OCI-LY7 (cell line): Measurements from ENCODE around the gene TIMP3. TPM values are rescaled to one million over a fixed set of nuclear protein-coding genes. Genes with fewer than 3 reads are reported as not detected.

Source experiments
- BruUV-seq: library from RNA; stranded (reverse); fragments of 400-500 nt; replicated peaks from 2 replicates; lab custom pipeline; 2021; lab: Mats Ljungman, UMichigan
- CTCF ChIA-PET: fragments of 300-600 bp; sonication (Branson Sonifier 250); formaldehyde crosslinking; loops from one replicate; lab custom pipeline; 2022; ENCODE audit warnings: antibody characterized with exemption; ENCODE audit not compliant: unreplicated experiment; lab: Charles Lee
- POLR2A ChIA-PET: fragments of 300-600 bp; sonication (Branson Sonifier 250); formaldehyde crosslinking; loops from one replicate; lab custom pipeline; 2022; ENCODE audit warnings: antibody characterized with exemption; lab: Charles Lee
- DNase-seq: peaks from one replicate; pipeline ENCODE4 v3.0.0-alpha.2; 2015; ENCODE audit warnings: low spot score
- H2AFZ ChIP-seq: fragments of 200-600 bp; sonication (generic), shearing (Covaris generic); 2 replicates; pipeline ENCODE4 v1.6.1; 2014; ENCODE audit warnings: mild to moderate bottlenecking, antibody characterized with exemption, low read length, moderate library complexity
- H3K27ac ChIP-seq: fragments of 200-600 bp; sonication (generic); 2 replicates; pipeline ENCODE4 v1.5.1; 2014; ENCODE audit warnings: mixed run types, low read depth, mild to moderate bottlenecking, moderate library complexity, low read length, inconsistent platforms; ENCODE audit not compliant: poor library complexity, severe bottlenecking
- H3K36me3 ChIP-seq: fragments of 200-600 bp; sonication (generic); 2 replicates; pipeline ENCODE4 v1.6.1; 2014; ENCODE audit warnings: mild to moderate bottlenecking, antibody characterized with exemption, low read length, moderate library complexity, mixed read lengths; ENCODE audit not compliant: insufficient read depth
- H3K4me1 ChIP-seq: fragments of 200-600 bp; sonication (generic); 2 replicates; pipeline ENCODE4 v1.5.1; 2014; ENCODE audit warnings: mild to moderate bottlenecking, low read length; ENCODE audit not compliant: insufficient read depth, poor library complexity, severe bottlenecking
- H3K4me2 ChIP-seq: fragments of 200-600 bp; sonication (generic); 2 replicates; pipeline ENCODE4 v1.6.1; 2014; ENCODE audit warnings: mild to moderate bottlenecking, low read length
- H3K4me3 ChIP-seq: fragments of 200-600 bp; sonication (generic); 2 replicates; pipeline ENCODE4 v1.5.1; 2014; ENCODE audit warnings: mild to moderate bottlenecking, low read depth, low read length; ENCODE audit not compliant: poor library complexity, severe bottlenecking
- H3K79me2 ChIP-seq: fragments of 200-600 bp; sonication (generic); 2 replicates; pipeline ENCODE4 v1.6.1; 2016; ENCODE audit warnings: low read depth, mild to moderate bottlenecking, low read length, moderate library complexity, mixed read lengths; ENCODE audit not compliant: insufficient read depth
- H3K9me2 ChIP-seq: fragments of 200-600 bp; sonication (generic); 2 replicates; pipeline ENCODE4 v1.6.1; 2016; ENCODE audit warnings: mild to moderate bottlenecking, low read length, mixed read lengths; ENCODE audit not compliant: insufficient read depth
- H3K9me3 ChIP-seq: fragments of 200-600 bp; sonication (generic); 2 replicates; pipeline ENCODE4 v1.6.1; 2014; ENCODE audit warnings: mild to moderate bottlenecking, mixed run types, low read length, mixed read lengths
- H4K20me1 ChIP-seq: fragments of 200-600 bp; sonication (generic); 2 replicates; pipeline ENCODE4 v1.6.1; 2014; ENCODE audit warnings: mild to moderate bottlenecking, antibody characterized with exemption, low read length, moderate library complexity, mixed read lengths; ENCODE audit not compliant: insufficient read depth
- EZH2phosphoT487 ChIP-seq: fragments of 200-600 bp; sonication (generic); IDR thresholded peaks from 2 replicates; pipeline ENCODE4 v1.6.1; 2018; ENCODE audit warnings: low read depth, borderline replicate concordance, mild to moderate bottlenecking, mixed run types, antibody characterized with exemption, low read length, moderate library complexity, mixed read lengths
- intact Hi-C: fragments of 100-400 bp; cut with micrococcal nuclease; formaldehyde crosslinking; loops from one replicate; pipeline ENCODE4 v1.10.0; 2022; ENCODE audit not compliant: unreplicated experiment
- total RNA-seq, 2 experiments: library from RNA; depleted of rRNA in 1 of 2; stranded (reverse); fragments of >200 nt in 1 of 2; shearing (Covaris generic) in 1 of 2; gene quantifications; 2 replicates each; pipeline ENCODE4 v1.2.3, GENCODE V29; 2014 to 2022
- TF ChIP-seq, protein P1 (sequence below): fragments of 200-600 bp; sonication (generic); conservative IDR thresholded peaks from 2 replicates; pipeline ENCODE4 v1.5.1; 2014; ENCODE audit warnings: mild to moderate bottlenecking, antibody characterized with exemption, low read length, moderate library complexity, mixed read lengths

Gene TIMP3
- total RNA-seq, 2 experiments from 2014 or later = not detected

DNA sequence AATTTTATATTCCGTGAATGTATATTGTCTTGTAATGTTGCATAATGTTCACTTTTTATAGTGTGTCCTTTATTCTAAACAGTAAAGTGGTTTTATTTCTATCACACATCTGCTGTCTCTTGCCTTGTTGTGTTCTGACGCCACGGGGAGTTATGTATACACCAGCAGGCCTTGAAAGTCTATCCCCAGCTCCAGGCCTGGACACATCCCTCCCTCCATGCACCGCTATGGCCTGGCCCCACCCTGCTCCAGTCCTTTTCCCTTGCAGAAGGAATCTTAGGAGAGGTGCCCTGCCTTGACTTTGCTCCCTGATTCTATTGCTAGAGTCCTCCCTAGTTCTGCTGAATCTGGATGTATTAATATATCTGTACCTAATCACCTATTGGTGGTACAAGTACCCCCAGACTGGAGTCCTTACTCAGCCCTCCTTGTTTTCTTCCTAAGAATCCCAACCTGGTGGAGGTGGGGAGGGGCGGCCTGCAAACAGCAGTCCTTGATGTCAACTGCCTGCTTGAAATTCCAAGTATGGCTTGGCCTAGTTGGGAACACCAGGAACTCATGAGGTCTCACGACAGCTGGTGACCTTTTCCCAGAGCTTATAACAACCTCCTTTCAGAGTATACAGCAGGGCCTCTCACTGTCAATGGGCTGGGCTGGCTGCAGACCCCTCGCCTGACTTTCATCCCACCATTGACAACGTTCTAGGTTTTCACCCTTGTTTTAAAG is 61.6 kb downstream of the TIMP3 start:
- TF ChIP-seq EZH2phosphoT487 = no peak
- TF ChIP-seq, protein P1, sequence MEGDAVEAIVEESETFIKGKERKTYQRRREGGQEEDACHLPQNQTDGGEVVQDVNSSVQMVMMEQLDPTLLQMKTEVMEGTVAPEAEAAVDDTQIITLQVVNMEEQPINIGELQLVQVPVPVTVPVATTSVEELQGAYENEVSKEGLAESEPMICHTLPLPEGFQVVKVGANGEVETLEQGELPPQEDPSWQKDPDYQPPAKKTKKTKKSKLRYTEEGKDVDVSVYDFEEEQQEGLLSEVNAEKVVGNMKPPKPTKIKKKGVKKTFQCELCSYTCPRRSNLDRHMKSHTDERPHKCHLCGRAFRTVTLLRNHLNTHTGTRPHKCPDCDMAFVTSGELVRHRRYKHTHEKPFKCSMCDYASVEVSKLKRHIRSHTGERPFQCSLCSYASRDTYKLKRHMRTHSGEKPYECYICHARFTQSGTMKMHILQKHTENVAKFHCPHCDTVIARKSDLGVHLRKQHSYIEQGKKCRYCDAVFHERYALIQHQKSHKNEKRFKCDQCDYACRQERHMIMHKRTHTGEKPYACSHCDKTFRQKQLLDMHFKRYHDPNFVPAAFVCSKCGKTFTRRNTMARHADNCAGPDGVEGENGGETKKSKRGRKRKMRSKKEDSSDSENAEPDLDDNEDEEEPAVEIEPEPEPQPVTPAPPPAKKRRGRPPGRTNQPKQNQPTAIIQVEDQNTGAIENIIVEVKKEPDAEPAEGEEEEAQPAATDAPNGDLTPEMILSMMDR = no peak
- DNase-seq = no peak
- Histone ChIP-seq H3K4me2 (no peak overlapping the region), H2AFZ (no peak overlapping the region), H3K4me3 (no peak overlapping the region), H3K27ac (no peak overlapping the region), H3K36me3 (no peaks in the 10 kb centered on the region), H3K9me3 (no peaks in the 10 kb centered on the region), H3K4me1 (no peaks in the 10 kb centered on the region), H3K79me2 (no peaks in the 10 kb centered on the region), H4K20me1 (no peaks in the 10 kb centered on the region), H3K9me2 (no peaks in the 10 kb centered on the region)
- ChIA-PET POLR2A (no interaction called here), CTCF (no interaction called here)
- BruUV-seq = no TSS peak
- intact Hi-C loops = no loop called here

DNA sequence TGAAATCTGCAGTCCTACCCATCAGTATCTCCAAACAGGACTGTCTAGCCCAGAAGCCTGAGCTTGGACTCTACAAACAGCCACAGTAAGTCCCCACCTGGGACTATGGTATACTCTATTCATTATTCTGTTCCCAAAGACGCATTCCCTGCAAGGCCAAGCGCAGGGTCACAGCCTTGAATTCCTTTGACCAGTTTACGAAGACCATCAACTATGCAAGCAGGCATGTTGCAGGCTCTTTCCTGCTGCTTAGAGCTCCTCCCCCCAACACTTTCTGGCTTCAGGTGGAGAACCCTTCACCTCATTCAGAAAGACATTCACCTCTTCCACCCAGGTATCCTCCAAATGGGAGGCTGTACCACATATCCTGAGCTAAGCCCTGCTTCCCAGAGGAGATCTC is 62.5 kb downstream of the TIMP3 start:
- no peak for DNase-seq
- Histone ChIP-seq H3K9me3 (no peaks in the 10 kb centered on the region), H3K79me2 (no peaks in the 10 kb centered on the region), H3K9me2 (no peaks in the 10 kb centered on the region), H3K4me3 (no peak overlapping the region), H3K4me1 (no peaks in the 10 kb centered on the region), H2AFZ (no peak overlapping the region), H3K36me3 (no peaks in the 10 kb centered on the region), H4K20me1 (no peaks in the 10 kb centered on the region), H3K4me2 (no peak overlapping the region), H3K27ac (no peak overlapping the region)
- intact Hi-C loops = no loop called here
- ChIA-PET CTCF (no interaction called here), POLR2A (no interaction called here)
- TF ChIP-seq, protein P1 = no peak
- no TSS peak for BruUV-seq

DNA sequence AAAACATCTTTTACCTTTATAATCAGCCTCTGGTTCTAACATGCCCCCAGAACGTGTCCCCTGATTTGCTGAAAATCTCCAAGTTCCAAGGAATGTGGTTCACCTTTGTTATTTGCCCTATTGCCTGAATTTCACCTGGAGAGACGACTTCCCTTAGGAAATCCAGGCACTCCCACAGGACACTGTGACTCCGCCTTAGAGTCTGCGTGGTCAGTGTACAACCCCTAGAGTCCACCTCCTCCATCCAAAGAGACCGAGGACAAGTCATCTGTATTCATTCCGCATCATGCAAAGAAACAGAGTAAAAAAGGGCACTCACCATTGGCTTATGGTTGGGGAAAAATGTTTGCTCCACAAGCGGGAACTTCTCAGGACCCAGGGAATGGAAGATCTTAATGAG is 63.1 kb downstream of the TIMP3 start:
- H3K36me3 ChIP-seq = no peaks in the 10 kb centered on the region
- H3K4me2 ChIP-seq = no peak overlapping the region
- no peak overlapping the region for H3K4me3 ChIP-seq
- H3K27ac ChIP-seq = no peak overlapping the region
- no peaks in the 10 kb centered on the region for H3K4me1 ChIP-seq
- ChIA-PET POLR2A (no interaction called here), CTCF (no interaction called here)
- H4K20me1 ChIP-seq = no peaks in the 10 kb centered on the region
- intact Hi-C loops = no loop called here
- H3K79me2 ChIP-seq = no peaks in the 10 kb centered on the region
- DNase-seq = no peak
- no peak for TF ChIP-seq EZH2phosphoT487
- TF ChIP-seq, protein P1 = no peak
- H3K9me2 ChIP-seq = no peaks in the 10 kb centered on the region
- no peaks in the 10 kb centered on the region for H3K9me3 ChIP-seq
- no peak overlapping the region for H2AFZ ChIP-seq
- BruUV-seq = no TSS peak
